Stimulated activated CD8-positive, alpha-beta memory T cell treated with anti-CD3 and anti-CD28 coated beads, Interleukin-7, amount 100 ng/mL, for 24 hours (primary cell): ENCODE measurements around the gene CXCL8.
"Not testable (repeated sequence)": the region's sequence is repeated elsewhere in the genome, so short reads cannot be mapped to it uniquely, and the experiment has no call there.

Experiments used
- DNase-seq: peaks from one replicate; pipeline ENCODE4 v3.0.0-alpha.2; 2020; ENCODE audit warnings: low read depth

The CXCL8 gene

GRCh38 chr4:73743795-73744194 is 3.4 kb downstream of the CXCL8 start:
- DNase-seq, result no peak

GRCh38 chr4:73744203-73744602 is 3.8 kb downstream of the CXCL8 start:
- DNase-seq, result no peak

GRCh38 chr4:73750730-73751129 is 10.4 kb downstream of the CXCL8 start:
- no peak for DNase-seq

- no peak for DNase-seq
Measured at GRCh38 chr4:73751166-73751565, 10.8 kb downstream of the CXCL8 start.

GRCh38 chr4:73751830-73752229 is 11.5 kb downstream of the CXCL8 start:
- no peak for DNase-seq

- no peak for DNase-seq
Measured at GRCh38 chr4:73752424-73752823, 12.1 kb downstream of the CXCL8 start.

- no peak for DNase-seq
Measured at GRCh38 chr4:73753215-73753614, 12.8 kb downstream of the CXCL8 start.

- DNase-seq, result no peak
Measured at GRCh38 chr4:73754934-73755333, 14.6 kb downstream of the CXCL8 start.

GRCh38 chr4:73759357-73759756 is 19.0 kb downstream of the CXCL8 start:
- no peak for DNase-seq

GRCh38 chr4:73761856-73762255 is 21.5 kb downstream of the CXCL8 start:
- no peak for DNase-seq

GRCh38 chr4:73762409-73762808 is 22.0 kb downstream of the CXCL8 start:
- no peak for DNase-seq

GRCh38 chr4:73763877-73764276 is 23.5 kb downstream of the CXCL8 start:
- no peak for DNase-seq

- DNase-seq, result no peak
Measured at GRCh38 chr4:73764513-73764912, 24.1 kb downstream of the CXCL8 start.

- DNase-seq, result no peak
Measured at GRCh38 chr4:73765296-73765695, 24.9 kb downstream of the CXCL8 start.

GRCh38 chr4:73770917-73771316 is 30.5 kb downstream of the CXCL8 start:
- DNase-seq, result no peak

GRCh38 chr4:73772363-73772762 is 32.0 kb downstream of the CXCL8 start:
- no peak for DNase-seq

- not testable (repeated sequence) for DNase-seq
Measured at GRCh38 chr4:73774406-73774805, 34.0 kb downstream of the CXCL8 start.

GRCh38 chr4:73776321-73776729 is 36.0 kb downstream of the CXCL8 start:
- DNase-seq, result no peak

- DNase-seq, result no peak
Measured at GRCh38 chr4:73777612-73778011, 37.2 kb downstream of the CXCL8 start.

- no peak for DNase-seq
Measured at GRCh38 chr4:73780243-73780642, 39.9 kb downstream of the CXCL8 start.

GRCh38 chr4:73780834-73781233 is 40.5 kb downstream of the CXCL8 start:
- no peak for DNase-seq

GRCh38 chr4:73788411-73788810 is 48.0 kb downstream of the CXCL8 start:
- no peak for DNase-seq
